HepG2 (cell line): Measurements from ENCODE around the gene FBN3. TPM values are rescaled to one million over a fixed set of nuclear protein-coding genes. Genes with fewer than 3 reads are reported as not detected.

Experiments used
- ATAC-seq: fragments of 200-7000 bp; cut with Tn5 transposase; 3 replicates; pipeline ENCODE4 v1.9.1; 2020; ENCODE audit warnings: mild to moderate bottlenecking, moderate library complexity
- BruUV-seq: library from RNA; stranded (reverse); fragments of 400-500 nt; replicated peaks from 2 replicates; lab custom pipeline; 2021; lab: Mats Ljungman, UMichigan
- CTCF ChIA-PET: fragments of 300-600 bp; formaldehyde crosslinking; extraction: SDS; loops from one replicate; lab custom pipeline; 2021; ENCODE audit warnings: low total read pairs, inconsistent platforms, low intra/inter-chr PET ratio; lab: Yijun Ruan, JAX
- POLR2A ChIA-PET: fragments of 350-600 bp; sonication (Branson Sonifier 250); formaldehyde crosslinking; loops from one replicate; lab custom pipeline; 2020; ENCODE audit warnings: antibody characterized with exemption, inconsistent platforms; lab: Yijun Ruan, JAX
- DNase-seq: peaks from one replicate; pipeline ENCODE4 v3.0.0-alpha.2; 2015; ENCODE audit warnings: low spot score
- FAIRE-seq: peaks from 3 replicates; lab custom pipeline; 2011; peaks lifted over from hg19 to GRCh38; lab: Jason Lieb, UNC
- H2AFZ ChIP-seq: one replicate; pipeline ENCODE4 v1.6.1; 2011; ENCODE audit warnings: low read length, inconsistent platforms
- H3K27ac ChIP-seq: fragments of 300-600 bp; 3 replicates; pipeline ENCODE4 v1.8.0; 2011; ENCODE audit warnings: mixed run types, mild to moderate bottlenecking, mixed read lengths, low read length, inconsistent platforms; ENCODE audit not compliant: insufficient read depth; ENCODE audit errors: extremely low read length
- H3K27me3 ChIP-seq, 2 experiments: fragments of 200-600 bp in 1 of 2; 2 replicates in 1 of 2; 3 replicates in 1 of 2; pipeline versions ENCODE4 v1.6.0 to v1.8.0; 2011; ENCODE audit warnings: low read length in 2 of 2, mild to moderate bottlenecking in 2 of 2, moderate library complexity in 2 of 2, inconsistent platforms in 1 of 2; ENCODE audit not compliant: insufficient read depth in 2 of 2, control insufficient read depth in 1 of 2
- H3K36me3 ChIP-seq, 2 experiments: fragments of 200-600 bp in 1 of 2; replicated peaks in 1 of 2; 2 replicates in 1 of 2; 3 replicates in 1 of 2; pipeline versions ENCODE4 v1.5.1 to v1.8.0; 2011; ENCODE audit warnings: low read length in 2 of 2, inconsistent platforms in 1 of 2; ENCODE audit not compliant: insufficient read depth in 2 of 2, control insufficient read depth in 1 of 2
- H3K4me1 ChIP-seq: 2 replicates; pipeline ENCODE4 v1.5.1; 2012; ENCODE audit warnings: low read length, inconsistent platforms; ENCODE audit not compliant: insufficient read depth
- H3K4me2 ChIP-seq: 2 replicates; pipeline ENCODE4 v1.6.0; 2011; ENCODE audit warnings: low read depth, low read length, inconsistent platforms
- H3K4me3 ChIP-seq, 3 experiments: fragments of 200-600 bp in 1 of 3; sonication (generic), shearing (Covaris generic) in 1 of 3; replicated peaks in 1 of 3; 2 replicates each; pipeline ENCODE4 v1.5.1; 2011 to 2016; ENCODE audit warnings: low read length in 3 of 3, inconsistent platforms in 2 of 3, low read depth in 2 of 3, mild to moderate bottlenecking in 2 of 3, control low read depth in 1 of 3, mixed read lengths in 1 of 3; ENCODE audit not compliant: insufficient read depth in 1 of 3
- H3K79me2 ChIP-seq: one replicate; pipeline ENCODE4 v1.6.1; 2011; ENCODE audit warnings: low read length, inconsistent platforms; ENCODE audit not compliant: insufficient read depth
- H3K9ac ChIP-seq: 2 replicates; pipeline ENCODE4 v1.6.0; 2011; ENCODE audit warnings: mild to moderate bottlenecking, low read depth, low read length, inconsistent platforms; ENCODE audit not compliant: insufficient read depth
- H3K9me3 ChIP-seq: 2 replicates; pipeline ENCODE4 v1.5.1; 2012; ENCODE audit warnings: mild to moderate bottlenecking, low read length
- H4K20me1 ChIP-seq: 2 replicates; pipeline ENCODE4 v1.6.0; 2011; ENCODE audit warnings: inconsistent platforms, mild to moderate bottlenecking, low read length, moderate library complexity; ENCODE audit not compliant: insufficient read depth
- BORCS8-MEF2B ChIP-seq: sonication (generic); formaldehyde crosslinking; IDR thresholded peaks from 2 replicates; pipeline ENCODE4 v1.8.0; 2022; ENCODE audit warnings: mild to moderate bottlenecking, missing genetic modification reagents
- HNRNPL ChIP-seq: fragments of 200-400 bp; formaldehyde crosslinking; IDR thresholded peaks from 2 replicates; pipeline ENCODE4 v1.6.1; 2017; ENCODE audit warnings: mild to moderate bottlenecking, low read depth, low read length
- KLF13 ChIP-seq: sonication (generic); formaldehyde crosslinking; IDR thresholded peaks from 2 replicates; pipeline ENCODE4 v1.4.0; 2020; ENCODE audit warnings: mild to moderate bottlenecking, missing genetic modification reagents
- MXI1 ChIP-seq: IDR thresholded peaks from 3 replicates; pipeline ENCODE4 v1.6.1; 2012; ENCODE audit warnings: low read depth, low read length, inconsistent platforms, borderline replicate concordance
- RCOR2 ChIP-seq: IDR thresholded peaks from 2 replicates; pipeline ENCODE4 v1.6.1; 2016; ENCODE audit warnings: missing biosample characterization, missing genetic modification reagents
- ZNF263 ChIP-seq: sonication (generic); formaldehyde crosslinking; IDR thresholded peaks from 2 replicates; pipeline ENCODE4 v1.4.0; 2020; ENCODE audit warnings: missing genetic modification reagents
- ZNF501 ChIP-seq: sonication (generic); formaldehyde crosslinking; IDR thresholded peaks from 2 replicates; pipeline ENCODE4 v1.5.1; 2020; ENCODE audit warnings: mild to moderate bottlenecking, moderate library complexity, missing genetic modification reagents
- ZNF777 ChIP-seq: sonication (generic); formaldehyde crosslinking; IDR thresholded peaks from 2 replicates; pipeline ENCODE4 v1.4.0; 2020; ENCODE audit warnings: missing genetic modification reagents
- WGBS: methylation state at CpG from one replicate; pipeline ENCODE4 v1.1.6; 2017; ENCODE audit warnings: low lambda C conversion rate; 5-methylcytosine and 5-hydroxymethylcytosine counted together
- in situ Hi-C: cut with HindIII; loops from 2 replicates; pipeline ENCODE4 v1.10.0; 2017; ENCODE audit warnings: low pct_unique_long_range_greater_than_20kb; ENCODE audit not compliant: extremely low pct_ligation_motif_present
- intact Hi-C: fragments of 100-400 bp; cut with micrococcal nuclease; formaldehyde crosslinking; loops from one replicate; pipeline ENCODE4 v1.10.0; 2022; ENCODE audit not compliant: unreplicated experiment
- polyA plus RNA-seq, 8 experiments: library from polyadenylated mRNA; depleted of rRNA in 3 of 8; stranded (reverse) in 7 of 8; unstranded in 1 of 8; fragments of >200 nt; fragmentation: Illumina TruSeq in 4 of 8; extraction: Trizol in 4 of 8; gene quantifications; 2 replicates each; pipeline versions ENCODE4 v1.2.1 to v1.2.3, GENCODE V29; 2011 to 2016; ENCODE audit warnings: low read depth in 4 of 8, missing spikeins in 1 of 8, mixed read lengths in 1 of 8; ENCODE audit not compliant: insufficient read depth in 1 of 8
- total RNA-seq, 5 experiments: library from RNA; depleted of rRNA; stranded (reverse); fragments of >200 nt; fragmentation: Illumina TruSeq; extraction: Trizol; gene quantifications; 2 replicates each; pipeline ENCODE4 v1.2.3, GENCODE V29; 2016; ENCODE audit warnings: low read depth in 1 of 5
- TF ChIP-seq, protein P1 (sequence below): sonication (generic); formaldehyde crosslinking; conservative IDR thresholded peaks from 2 replicates; pipeline ENCODE4 v1.5.0; 2020; ENCODE audit warnings: missing genetic modification reagents
- TF ChIP-seq, protein P2 (sequence below): IDR thresholded peaks from 2 replicates; pipeline ENCODE4 v1.6.1; 2016
- TF ChIP-seq, protein P3 (sequence below): sonication (generic); formaldehyde crosslinking; IDR thresholded peaks from 2 replicates; pipeline ENCODE4 v1.4.0; 2020; ENCODE audit warnings: missing genetic modification reagents
- TF ChIP-seq, protein P4 (sequence below): IDR thresholded peaks from 2 replicates; pipeline ENCODE4 v1.6.1; 2012; ENCODE audit warnings: low read depth, low read length, improper control_type of control experiment

FBN3 gene
- total and polyA plus RNA-seq, 2 of the 13 experiments (the other 11 are each of a cell fraction or from before 2014, with no cell fraction given), result 0.20 to 1.3 TPM

DNA sequence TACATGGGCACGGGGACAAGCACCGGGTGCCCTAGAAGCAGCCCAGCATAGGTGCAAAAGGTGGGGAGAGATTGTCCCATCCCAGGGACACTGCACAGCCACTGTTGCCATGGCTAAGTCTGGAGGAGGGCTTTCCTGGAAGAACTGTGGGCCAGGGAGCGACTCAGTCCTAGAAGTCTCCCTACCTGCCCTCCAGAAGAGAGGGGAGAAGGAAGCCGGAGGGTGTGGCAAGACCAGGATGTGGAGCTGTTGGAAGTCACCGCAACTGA is 2.3 kb upstream of the FBN3 start:
- Histone ChIP-seq H3K27ac (no peak overlapping the region), H4K20me1 (no peaks in the 10 kb centered on the region), H3K9ac (no peak overlapping the region)
- TF ChIP-seq ZNF263 (no peak), RCOR2 (CRISPR knock-in tag) (no peak), BORCS8-MEF2B (no peak), MXI1 (no peak), HNRNPL (no peak), ZNF501 (CRISPR knock-in tag) (no peak), KLF13 (CRISPR knock-in tag) (no peak), ZNF777 (CRISPR knock-in tag) (no peak)
- TF ChIP-seq, protein P1, sequence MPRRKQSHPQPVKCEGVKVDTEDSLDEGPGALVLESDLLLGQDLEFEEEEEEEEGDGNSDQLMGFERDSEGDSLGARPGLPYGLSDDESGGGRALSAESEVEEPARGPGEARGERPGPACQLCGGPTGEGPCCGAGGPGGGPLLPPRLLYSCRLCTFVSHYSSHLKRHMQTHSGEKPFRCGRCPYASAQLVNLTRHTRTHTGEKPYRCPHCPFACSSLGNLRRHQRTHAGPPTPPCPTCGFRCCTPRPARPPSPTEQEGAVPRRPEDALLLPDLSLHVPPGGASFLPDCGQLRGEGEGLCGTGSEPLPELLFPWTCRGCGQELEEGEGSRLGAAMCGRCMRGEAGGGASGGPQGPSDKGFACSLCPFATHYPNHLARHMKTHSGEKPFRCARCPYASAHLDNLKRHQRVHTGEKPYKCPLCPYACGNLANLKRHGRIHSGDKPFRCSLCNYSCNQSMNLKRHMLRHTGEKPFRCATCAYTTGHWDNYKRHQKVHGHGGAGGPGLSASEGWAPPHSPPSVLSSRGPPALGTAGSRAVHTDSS (CRISPR knock-in tag), result no peak
- TF ChIP-seq, protein P2, sequence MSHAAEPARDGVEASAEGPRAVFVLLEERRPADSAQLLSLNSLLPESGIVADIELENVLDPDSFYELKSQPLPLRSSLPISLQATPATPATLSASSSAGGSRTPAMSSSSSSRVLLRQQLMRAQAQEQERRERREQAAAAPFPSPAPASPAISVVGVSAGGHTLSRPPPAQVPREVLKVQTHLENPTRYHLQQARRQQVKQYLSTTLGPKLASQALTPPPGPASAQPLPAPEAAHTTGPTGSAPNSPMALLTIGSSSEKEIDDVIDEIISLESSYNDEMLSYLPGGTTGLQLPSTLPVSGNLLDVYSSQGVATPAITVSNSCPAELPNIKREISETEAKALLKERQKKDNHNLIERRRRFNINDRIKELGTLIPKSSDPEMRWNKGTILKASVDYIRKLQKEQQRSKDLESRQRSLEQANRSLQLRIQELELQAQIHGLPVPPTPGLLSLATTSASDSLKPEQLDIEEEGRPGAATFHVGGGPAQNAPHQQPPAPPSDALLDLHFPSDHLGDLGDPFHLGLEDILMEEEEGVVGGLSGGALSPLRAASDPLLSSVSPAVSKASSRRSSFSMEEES (CRISPR knock-in tag), result no peak
- TF ChIP-seq, protein P3, sequence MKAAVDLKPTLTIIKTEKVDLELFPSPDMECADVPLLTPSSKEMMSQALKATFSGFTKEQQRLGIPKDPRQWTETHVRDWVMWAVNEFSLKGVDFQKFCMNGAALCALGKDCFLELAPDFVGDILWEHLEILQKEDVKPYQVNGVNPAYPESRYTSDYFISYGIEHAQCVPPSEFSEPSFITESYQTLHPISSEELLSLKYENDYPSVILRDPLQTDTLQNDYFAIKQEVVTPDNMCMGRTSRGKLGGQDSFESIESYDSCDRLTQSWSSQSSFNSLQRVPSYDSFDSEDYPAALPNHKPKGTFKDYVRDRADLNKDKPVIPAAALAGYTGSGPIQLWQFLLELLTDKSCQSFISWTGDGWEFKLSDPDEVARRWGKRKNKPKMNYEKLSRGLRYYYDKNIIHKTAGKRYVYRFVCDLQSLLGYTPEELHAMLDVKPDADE (CRISPR knock-in tag), result no peak
- TF ChIP-seq, protein P4, sequence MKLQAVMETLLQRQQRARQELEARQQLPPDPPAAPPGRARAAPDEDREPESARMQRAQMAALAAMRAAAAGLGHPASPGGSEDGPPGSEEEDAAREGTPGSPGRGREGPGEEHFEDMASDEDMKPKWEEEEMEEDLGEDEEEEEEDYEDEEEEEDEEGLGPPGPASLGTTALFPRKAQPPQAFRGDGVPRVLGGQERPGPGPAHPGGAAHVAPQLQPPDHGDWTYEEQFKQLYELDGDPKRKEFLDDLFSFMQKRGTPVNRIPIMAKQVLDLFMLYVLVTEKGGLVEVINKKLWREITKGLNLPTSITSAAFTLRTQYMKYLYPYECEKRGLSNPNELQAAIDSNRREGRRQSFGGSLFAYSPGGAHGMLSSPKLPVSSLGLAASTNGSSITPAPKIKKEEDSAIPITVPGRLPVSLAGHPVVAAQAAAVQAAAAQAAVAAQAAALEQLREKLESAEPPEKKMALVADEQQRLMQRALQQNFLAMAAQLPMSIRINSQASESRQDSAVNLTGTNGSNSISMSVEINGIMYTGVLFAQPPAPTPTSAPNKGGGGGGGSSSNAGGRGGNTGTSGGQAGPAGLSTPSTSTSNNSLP, result no peak
- TF ChIP-seq, all 625 proteins: peak for 0
- ATAC-seq, result no peak
- Histone ChIP-seq H2AFZ (no peak overlapping the region), H3K27me3 (peaks cover 10 to 35% of the 10 kb centered on the region in 2 experiments; a peak in 4 of 5 replicates), H3K4me2 (no peak overlapping the region), H3K4me3 (no peak overlapping the region), H3K4me1 (peaks cover 75% of the 10 kb centered on the region), H3K79me2 (no peaks in the 10 kb centered on the region), H3K9me3 (no peaks in the 10 kb centered on the region), H3K36me3 (no peaks in the 10 kb centered on the region)
- POLR2A ChIA-PET, result no interaction called here
- intact Hi-C loops, result no loop called here
- BruUV-seq, result no TSS peak
- no peak for FAIRE-seq
- WGBS, result 5% methylated on average over 4 of the region's 5 CpGs
- CTCF ChIA-PET, result no interaction called here
- no peak for DNase-seq
- in situ Hi-C loops, result no loop called here
